ENCODE data around the gene CPSF6.
A peak's percentile ranks its signal among the peaks of the same experiment; 100 is the strongest.

Gene CPSF6

GRCh38 chr12:69278814-69279782, 39.7 kb downstream of the CPSF6 start:
- TF ChIP-seq CTCF (IDR thresholded peaks at IDR 0.05; ENCODE audit: low read depth, low read length), result no peak
- no peak for DNase-seq (ENCODE audit: extremely low read depth, low read depth)

GRCh38 chr12:69284131-69284530, 44.8 kb downstream of the CPSF6 start:
- peak; percentile 12 for DNase-seq (ENCODE audit: extremely low read depth, low read depth)
- TF ChIP-seq CTCF (IDR thresholded peaks at IDR 0.05; ENCODE audit: low read depth, low read length), result no peak; the same call in 1 of the 2 replicates

GRCh38 chr12:69287556-69287955, 48.2 kb downstream of the CPSF6 start:
- no peak for DNase-seq (ENCODE audit: extremely low read depth, low read depth)
- TF ChIP-seq CTCF (IDR thresholded peaks at IDR 0.05; ENCODE audit: low read depth, low read length), result no peak

GRCh38 chr12:69290545-69291277, 51.3 kb downstream of the CPSF6 start:
- peak; percentile 16 for DNase-seq (ENCODE audit: extremely low read depth, low read depth)
- peak; percentile 71 for TF ChIP-seq CTCF (IDR thresholded peaks at IDR 0.05; ENCODE audit: low read depth, low read length)

GRCh38 chr12:69291278-69291593, 51.9 kb downstream of the CPSF6 start:
- no peak for TF ChIP-seq CTCF (IDR thresholded peaks at IDR 0.05; ENCODE audit: low read depth, low read length)

GRCh38 chr12:69298133-69298532, 58.8 kb downstream of the CPSF6 start:
- no peak for TF ChIP-seq CTCF (IDR thresholded peaks at IDR 0.05; ENCODE audit: low read depth, low read length)
- no peak for DNase-seq (ENCODE audit: extremely low read depth, low read depth)

More at GRCh38 chr12:69291278-69291593, 51.9 kb downstream of the CPSF6 start:
- DNase-seq (ENCODE audit: extremely low read depth, low read depth), result no peak

- no peak for DNase-seq (ENCODE audit: extremely low read depth, low read depth)
- TF ChIP-seq CTCF (IDR thresholded peaks at IDR 0.05; ENCODE audit: low read depth, low read length), result no peak
These were observed 59.6 kb downstream of the CPSF6 start for GRCh38 chr12:69298947-69299346.
